HCEC 1CT (cell line): Measurements from ENCODE around the gene FECH.
"Not testable (repeated sequence)": the region's sequence is repeated elsewhere in the genome, so short reads cannot be mapped to it uniquely, and the experiment has no call there.

Experiments used
- DNase-seq: peaks from one replicate; pipeline ENCODE4 v3.0.0-alpha.2; 2017

FECH gene

DNA sequence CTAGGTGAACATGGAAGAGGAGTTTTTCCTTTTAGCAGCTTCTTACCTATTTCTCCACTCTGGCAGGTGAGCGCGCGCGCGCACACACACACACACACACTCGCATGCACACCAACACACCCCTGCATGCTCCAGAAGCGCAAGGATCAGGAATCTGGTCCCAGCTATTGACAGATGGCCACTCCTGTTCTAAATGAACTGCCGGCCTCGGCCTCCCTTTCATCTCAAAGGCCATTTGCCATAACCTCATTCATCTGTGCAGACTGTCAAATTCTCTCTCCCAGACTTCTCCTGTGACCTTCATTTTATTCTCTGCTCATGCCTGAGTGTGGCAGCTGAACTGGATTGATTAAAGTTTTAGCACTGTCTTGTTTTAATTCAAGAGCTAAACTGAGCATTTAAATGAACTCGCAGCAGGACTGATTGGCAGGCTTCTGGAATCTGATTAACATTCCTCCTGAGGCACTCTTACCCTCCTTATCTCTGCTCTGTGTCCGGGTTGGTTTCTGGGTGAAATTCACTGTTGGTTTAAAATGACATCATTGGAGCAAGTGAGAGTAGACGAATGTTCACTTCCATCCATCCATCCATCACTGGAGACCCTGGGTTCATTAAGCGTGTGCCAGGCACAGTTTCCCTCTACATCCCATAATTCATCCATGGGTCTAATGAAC is 58.8 kb downstream of the FECH start:
- no peak for DNase-seq

DNA sequence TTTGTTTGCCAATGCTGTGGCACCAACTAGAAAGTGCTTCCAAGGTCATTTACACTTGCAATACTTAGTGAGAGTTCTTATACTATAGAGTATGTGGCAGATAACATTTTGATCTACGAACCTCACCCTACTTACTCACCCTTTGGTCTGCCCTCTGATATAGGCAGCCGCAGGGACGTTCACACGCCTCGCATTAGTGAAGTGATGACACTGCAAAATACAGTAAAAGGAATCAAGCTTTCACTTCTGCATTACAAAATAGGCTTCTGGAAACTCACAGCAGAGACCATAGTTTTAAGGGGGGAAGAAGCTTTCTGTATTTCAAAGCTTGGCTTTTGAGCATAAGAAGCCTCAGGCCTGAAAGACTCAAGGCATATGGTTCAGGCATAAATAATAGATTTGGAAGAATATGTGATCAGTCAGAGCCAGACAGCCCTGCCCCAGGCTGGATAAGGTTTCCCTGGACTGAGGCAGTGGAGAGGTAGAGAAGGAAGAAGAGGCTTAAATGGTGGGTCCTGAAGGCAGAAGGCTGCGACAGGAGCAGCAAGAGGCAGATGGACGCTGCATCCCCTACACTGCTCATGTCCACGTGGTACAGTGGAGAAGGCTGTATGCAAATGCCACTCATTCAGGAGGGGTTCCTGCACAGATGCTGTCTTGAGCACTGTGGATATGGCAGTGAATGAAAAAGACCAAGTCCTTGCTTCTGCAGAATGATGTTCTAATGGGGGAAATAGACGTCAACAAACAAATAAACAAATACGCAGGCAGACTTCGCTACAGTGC is 63.1 kb downstream of the FECH start:
- no peak for DNase-seq

DNA sequence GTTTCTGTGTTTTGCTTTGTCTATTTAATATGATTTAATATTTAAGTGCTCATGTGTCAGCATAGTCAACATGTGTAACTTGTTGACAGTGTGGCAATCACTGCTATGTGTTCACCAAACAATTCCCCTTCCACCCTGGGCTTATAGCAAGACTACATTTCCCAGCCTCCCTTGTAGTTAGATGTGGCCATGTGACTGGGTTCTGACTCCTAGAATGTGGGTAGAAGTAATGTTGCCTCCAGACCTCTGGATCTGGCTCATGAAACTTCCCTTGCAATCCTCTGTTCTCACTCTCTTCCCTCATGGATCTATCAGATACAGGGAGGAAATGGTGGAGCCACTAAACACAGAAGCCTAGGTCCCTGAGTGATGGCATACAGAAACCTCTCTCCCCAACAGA is 64.2 kb downstream of the FECH start:
- not testable (repeated sequence) for DNase-seq

DNA sequence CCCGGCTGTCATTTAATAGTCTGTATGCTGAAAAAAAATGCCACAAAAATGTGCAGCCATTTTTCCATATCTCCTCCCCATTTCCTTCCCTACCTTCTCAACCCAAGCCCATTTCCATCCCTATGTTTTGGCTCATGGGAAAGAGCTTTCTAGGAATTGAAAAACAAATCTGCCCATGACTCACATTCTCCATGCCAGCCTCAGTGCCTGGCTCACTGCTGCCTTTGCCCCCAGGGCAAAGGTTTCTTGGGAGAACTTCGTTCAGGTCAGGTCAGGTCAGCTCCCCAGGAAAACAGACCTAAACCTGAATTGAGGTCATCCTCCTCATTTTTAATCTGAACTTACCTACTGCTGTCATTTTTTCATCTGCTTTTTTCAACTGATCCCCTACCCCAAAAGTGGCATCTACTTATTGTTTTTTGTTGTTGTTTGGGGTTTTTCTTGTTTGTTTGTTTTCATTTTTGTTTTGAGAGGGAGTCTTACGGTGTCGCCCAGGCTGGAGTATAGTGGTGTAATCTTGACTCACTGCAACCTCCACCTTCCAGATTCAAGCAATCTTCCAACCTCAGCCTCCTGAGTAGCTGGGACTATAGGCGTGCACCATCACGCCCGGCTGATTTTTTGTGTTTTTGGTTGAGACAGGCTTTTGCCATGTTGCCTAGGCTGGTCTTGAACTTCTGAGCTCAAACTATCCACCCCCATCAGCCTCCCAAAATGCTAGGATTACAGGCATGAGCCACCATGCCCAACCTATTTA is 66.7 kb downstream of the FECH start:
- DNase-seq = no peak

DNA sequence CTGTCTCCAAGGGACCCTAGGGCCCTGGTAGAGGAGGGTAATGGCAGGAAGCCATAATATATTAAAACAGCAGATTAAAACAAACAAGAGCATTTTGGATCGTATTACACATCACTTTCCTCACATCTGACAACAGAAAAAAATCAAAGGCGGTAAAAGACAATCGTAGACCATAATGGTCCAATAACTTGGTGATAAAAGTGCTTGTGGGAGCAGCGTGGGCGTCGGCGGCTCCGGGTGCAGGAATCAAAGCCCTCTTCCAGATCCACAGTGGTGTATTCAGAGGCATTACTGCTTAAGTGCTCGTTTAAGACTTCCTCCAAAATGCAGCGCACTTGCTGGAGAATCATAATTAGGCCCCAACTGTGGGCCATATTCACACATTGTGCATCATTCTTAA is 68.0 kb downstream of the FECH start:
- DNase-seq = no peak

DNA sequence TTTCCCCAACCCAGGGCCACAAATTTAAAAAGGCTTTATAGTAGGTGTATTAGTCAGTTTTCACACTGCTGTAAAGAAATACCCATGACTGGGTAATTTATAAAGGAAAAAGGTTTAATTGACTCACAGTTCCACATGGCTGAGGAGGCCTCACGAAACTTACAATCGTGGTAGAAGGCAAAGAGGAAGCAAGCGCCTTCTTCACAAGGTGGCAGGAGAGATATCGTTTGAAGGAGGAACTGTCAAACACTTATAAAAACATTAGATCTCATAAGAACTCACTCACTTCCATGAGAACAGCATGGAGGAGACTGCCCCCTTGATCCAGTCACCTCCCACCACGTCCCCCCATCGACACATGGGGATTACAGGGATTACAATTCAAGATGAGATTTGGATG is 70.4 kb downstream of the FECH start:
- no peak for DNase-seq

DNA sequence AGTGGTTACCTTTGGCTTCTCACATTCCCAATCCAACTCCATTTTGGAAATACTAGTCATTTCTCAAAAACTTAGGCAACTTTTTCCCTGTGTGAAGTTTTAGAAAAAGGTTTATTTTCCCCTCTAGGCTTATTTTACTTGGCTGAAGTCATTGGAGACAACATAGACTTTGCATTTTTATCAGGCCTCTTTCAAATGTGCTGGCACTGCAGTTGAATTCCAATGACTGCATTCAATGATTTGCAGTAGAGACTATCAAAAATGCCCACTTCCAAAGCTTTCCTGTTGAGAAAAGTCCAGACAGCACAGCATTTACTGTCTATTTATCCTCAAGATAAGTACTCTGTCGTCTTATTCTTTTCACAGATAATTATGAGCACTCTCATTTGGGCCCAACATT is 81.3 kb downstream of the FECH start:
- no peak for DNase-seq

DNA sequence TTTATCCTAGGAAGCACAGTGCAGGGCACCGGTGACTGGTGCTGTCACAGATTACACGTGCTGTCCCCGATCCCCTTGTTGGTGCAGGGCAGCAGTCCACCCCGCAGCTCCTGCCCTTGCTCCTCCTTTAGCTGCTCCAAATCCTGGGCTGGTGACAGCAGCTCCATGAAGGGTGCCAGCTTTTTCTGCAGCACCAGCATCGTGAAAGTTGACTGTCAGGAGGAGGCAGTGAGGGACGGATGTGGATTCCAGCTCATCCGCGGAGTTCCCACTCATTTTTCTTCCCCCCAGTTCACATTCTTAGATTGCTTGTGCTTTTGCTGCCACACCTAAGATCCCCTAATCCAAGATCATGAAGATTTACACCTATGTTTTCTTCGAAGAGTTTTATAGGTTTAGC is 83.9 kb downstream of the FECH start:
- DNase-seq = no peak

DNA sequence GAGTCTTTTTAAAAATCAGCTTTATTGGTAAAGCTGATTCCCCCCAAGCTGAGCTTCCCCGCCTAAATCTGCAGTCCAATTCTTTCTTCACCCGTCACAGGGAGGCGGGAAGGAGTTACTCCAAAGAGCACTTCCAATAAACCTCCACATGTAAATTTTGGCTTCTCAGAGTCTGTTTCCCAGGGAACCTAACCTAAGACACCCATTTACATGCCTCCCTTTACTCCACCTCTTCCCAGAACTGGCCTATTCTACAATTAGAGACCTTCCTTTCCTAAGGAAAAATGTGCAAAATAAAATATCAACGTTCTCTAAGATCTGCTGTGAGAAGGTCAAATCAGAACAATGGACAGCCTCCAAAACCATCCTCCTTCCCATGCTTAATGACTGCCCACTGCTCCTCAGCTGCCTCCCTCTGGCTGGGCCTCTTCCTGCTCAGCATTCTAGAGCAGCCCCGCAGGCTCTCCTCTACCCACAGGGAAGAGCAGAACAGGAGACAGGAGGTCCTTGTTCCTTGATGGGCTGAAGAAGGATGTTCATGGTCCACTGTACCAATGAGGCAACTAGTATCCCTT is 87.7 kb downstream of the FECH start:
- no peak for DNase-seq
